Measurements from ENCODE around the gene TRIM46. TPM values are rescaled to one million over a fixed set of nuclear protein-coding genes. Genes with fewer than 3 reads are reported as not detected.
A peak's percentile ranks its signal among the peaks of the same experiment; 100 is the strongest.

Gene TRIM46
- total and polyA plus RNA-seq, 2 of the 13 experiments (the other 11 are each of a cell fraction or from before 2014, with no cell fraction given), result 0.04 to 0.09 TPM

GRCh38 chr1:155206891-155207805 lies 33.5 kb downstream of the TRIM46 start (continued):
- no peak for TF ChIP-seq REST (IDR thresholded peaks at IDR 0.05; ENCODE audit: borderline replicate concordance in 1 of 2, low read depth in 1 of 2, low read length in 2 of 2)
- TF ChIP-seq ZNF276 (CRISPR knock-in tag; IDR thresholded peaks at IDR 0.05; ENCODE audit: low read depth), result 0 out of 2 replicates have a peak, but pooled peaks have one; percentile 41
- no peak; the same call in 1 of the 2 replicates for TF ChIP-seq FOXP4 (CRISPR knock-in tag; IDR thresholded peaks at IDR 0.05)
- no peak for TF ChIP-seq PRMT3 (CRISPR knock-in tag; IDR thresholded peaks at IDR 0.05; ENCODE audit: borderline replicate concordance, low read depth)
- peak; percentile 15; the same call in 1 of the 2 replicates for TF ChIP-seq ZFP91 (CRISPR knock-in tag; IDR thresholded peaks at IDR 0.05; ENCODE audit: borderline replicate concordance)
- no peak for TF ChIP-seq E2F2 (CRISPR knock-in tag; IDR thresholded peaks at IDR 0.05; ENCODE audit: borderline replicate concordance)
- no peak for TF ChIP-seq MYPOP (CRISPR knock-in tag; IDR thresholded peaks at IDR 0.05)
- TF ChIP-seq CREB1 (IDR thresholded peaks at IDR 0.05), result no peak
- TF ChIP-seq CREB1 (CRISPR knock-in tag; IDR thresholded peaks at IDR 0.05), result no peak
- TF ChIP-seq ZSCAN20 (CRISPR knock-in tag; IDR thresholded peaks at IDR 0.05; ENCODE audit: borderline replicate concordance), result no peak
- TF ChIP-seq BORCS8-MEF2B (CRISPR knock-in tag; IDR thresholded peaks at IDR 0.05), result no peak
- 0 out of 2 replicates have a peak, but pooled peaks have one; percentile 46 for TF ChIP-seq SMAD3 (CRISPR knock-in tag; IDR thresholded peaks at IDR 0.05)
- TF ChIP-seq ZBTB2 (CRISPR knock-in tag; IDR thresholded peaks at IDR 0.05; ENCODE audit: low read depth), result no peak
